Measurements from ENCODE around the gene PANK1. TPM values are rescaled to one million over a fixed set of nuclear protein-coding genes. Genes with fewer than 3 reads are reported as not detected.

The PANK1 gene
- total and polyA plus RNA-seq, 9 of the 15 experiments (the other 6 are each of a cell fraction or from before 2014, with no cell fraction given): 1.7 to 10.7 (median 6.5) TPM

GRCh38 chr10:89637113-89637512, 7.9 kb downstream of the PANK1 start:
- CTCF ChIA-PET (ENCODE audit: low intra/inter-chr PET ratio): no interaction called here
- no peak overlapping the region for H3K27ac ChIP-seq (ENCODE audit: extremely low read depth, low read depth, low read length)
- no TSS peak for BruUV-seq (replicated peaks)
- TF ChIP-seq MAFK (IDR thresholded peaks at IDR 0.05; ENCODE audit: low read length) (no peak), PRPF4 (IDR thresholded peaks at IDR 0.05; ENCODE audit: insufficient read depth, low read depth, low read length, poor library complexity, severe bottlenecking) (no peak), HMGXB4 (CRISPR knock-in tag; IDR thresholded peaks at IDR 0.05) (no peak), ZNF57 (CRISPR knock-in tag; IDR thresholded peaks at IDR 0.05) (no peak), COPS2 (conservative IDR thresholded peaks at IDR 0.05) (no peak), SETDB1 (IDR thresholded peaks at IDR 0.05; ENCODE audit: low read length) (no peak), ZNF583 (CRISPR knock-in tag; IDR thresholded peaks at IDR 0.05) (no peak)
- TF ChIP-seq, protein P1, sequence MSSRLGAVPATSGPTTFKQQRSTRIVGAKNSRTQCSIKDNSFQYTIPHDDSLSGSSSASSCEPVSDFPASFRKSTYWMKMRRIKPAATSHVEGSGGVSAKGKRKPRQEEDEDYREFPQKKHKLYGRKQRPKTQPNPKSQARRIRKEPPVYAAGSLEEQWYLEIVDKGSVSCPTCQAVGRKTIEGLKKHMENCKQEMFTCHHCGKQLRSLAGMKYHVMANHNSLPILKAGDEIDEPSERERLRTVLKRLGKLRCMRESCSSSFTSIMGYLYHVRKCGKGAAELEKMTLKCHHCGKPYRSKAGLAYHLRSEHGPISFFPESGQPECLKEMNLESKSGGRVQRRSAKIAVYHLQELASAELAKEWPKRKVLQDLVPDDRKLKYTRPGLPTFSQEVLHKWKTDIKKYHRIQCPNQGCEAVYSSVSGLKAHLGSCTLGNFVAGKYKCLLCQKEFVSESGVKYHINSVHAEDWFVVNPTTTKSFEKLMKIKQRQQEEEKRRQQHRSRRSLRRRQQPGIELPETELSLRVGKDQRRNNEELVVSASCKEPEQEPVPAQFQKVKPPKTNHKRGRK (tag; IDR thresholded peaks at IDR 0.05): no peak
- TF ChIP-seq, protein P2, sequence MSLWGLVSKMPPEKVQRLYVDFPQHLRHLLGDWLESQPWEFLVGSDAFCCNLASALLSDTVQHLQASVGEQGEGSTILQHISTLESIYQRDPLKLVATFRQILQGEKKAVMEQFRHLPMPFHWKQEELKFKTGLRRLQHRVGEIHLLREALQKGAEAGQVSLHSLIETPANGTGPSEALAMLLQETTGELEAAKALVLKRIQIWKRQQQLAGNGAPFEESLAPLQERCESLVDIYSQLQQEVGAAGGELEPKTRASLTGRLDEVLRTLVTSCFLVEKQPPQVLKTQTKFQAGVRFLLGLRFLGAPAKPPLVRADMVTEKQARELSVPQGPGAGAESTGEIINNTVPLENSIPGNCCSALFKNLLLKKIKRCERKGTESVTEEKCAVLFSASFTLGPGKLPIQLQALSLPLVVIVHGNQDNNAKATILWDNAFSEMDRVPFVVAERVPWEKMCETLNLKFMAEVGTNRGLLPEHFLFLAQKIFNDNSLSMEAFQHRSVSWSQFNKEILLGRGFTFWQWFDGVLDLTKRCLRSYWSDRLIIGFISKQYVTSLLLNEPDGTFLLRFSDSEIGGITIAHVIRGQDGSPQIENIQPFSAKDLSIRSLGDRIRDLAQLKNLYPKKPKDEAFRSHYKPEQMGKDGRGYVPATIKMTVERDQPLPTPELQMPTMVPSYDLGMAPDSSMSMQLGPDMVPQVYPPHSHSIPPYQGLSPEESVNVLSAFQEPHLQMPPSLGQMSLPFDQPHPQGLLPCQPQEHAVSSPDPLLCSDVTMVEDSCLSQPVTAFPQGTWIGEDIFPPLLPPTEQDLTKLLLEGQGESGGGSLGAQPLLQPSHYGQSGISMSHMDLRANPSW (CRISPR knock-in tag; IDR thresholded peaks at IDR 0.05): no peak
- peaks cover 26% of the 10 kb centered on the region; the same call in 1 of the 3 replicates for H3K36me3 ChIP-seq (ENCODE audit: control insufficient read depth, insufficient read depth, low read length)
- no peaks in the 10 kb centered on the region for H3K9me1 ChIP-seq (ENCODE audit: control insufficient read depth, insufficient read depth, low read length)
- POLR2A ChIA-PET: interaction anchor here (0.7 kb wide), 1 partner anchor 34 kb away, joined by 3 read pairs; no protein-coding TSS in a partner anchor
- in situ Hi-C loops (cut with MboI): no loop called here
- 69% methylated on average over 3 of the region's 7 CpGs for WGBS (ENCODE audit: insufficient coverage, low coverage, missing lambda C conversion rate)
- no peak overlapping the region for H3K9ac ChIP-seq (ENCODE audit: insufficient read depth in 1 of 2, low read depth in 2 of 2, low read length in 2 of 2)
- H3K4me1 ChIP-seq (replicated peaks in 1 of 2; ENCODE audit: control insufficient read depth in 2 of 2, insufficient read depth in 2 of 2, low read length in 2 of 2): peaks cover 2 to 19% of the 10 kb centered on the region in 2 experiments; a peak in 2 of 5 replicates
- no peaks in the 10 kb centered on the region for H3K27me3 ChIP-seq (ENCODE audit: control insufficient read depth in 2 of 2, insufficient read depth in 2 of 2, low read length in 2 of 2)
- no peak for DNase-seq (ENCODE audit: extremely low read depth in 1 of 4, low spot score in 3 of 4)
- intact Hi-C loops (cut with micrococcal nuclease): no loop called here
- ATAC-seq: no peak
- no peak overlapping the region for H3K4me3 ChIP-seq
- H4K20me1 ChIP-seq (replicated peaks; ENCODE audit: control insufficient read depth, insufficient read depth, low read length): no peaks in the 10 kb centered on the region
- FAIRE-seq: no peak
- H2AFZ ChIP-seq (ENCODE audit: low read depth, low read length): no peak overlapping the region
- H3K9me3 ChIP-seq (replicated peaks; ENCODE audit: control insufficient read depth, insufficient read depth, low read depth, low read length): no peaks in the 10 kb centered on the region
- peaks cover 47% of the 10 kb centered on the region for H3K79me2 ChIP-seq (ENCODE audit: control insufficient read depth, insufficient read depth, low read length)
- no peak overlapping the region for H3K4me2 ChIP-seq (ENCODE audit: insufficient read depth, low read length)
